ENCODE results near the gene NOM1. TPM values are rescaled to one million over a fixed set of nuclear protein-coding genes. Genes with fewer than 3 reads are reported as not detected.

NOM1 gene
- 23.0 and 29.3 TPM in 2 replicates for total RNA-seq

DNA sequence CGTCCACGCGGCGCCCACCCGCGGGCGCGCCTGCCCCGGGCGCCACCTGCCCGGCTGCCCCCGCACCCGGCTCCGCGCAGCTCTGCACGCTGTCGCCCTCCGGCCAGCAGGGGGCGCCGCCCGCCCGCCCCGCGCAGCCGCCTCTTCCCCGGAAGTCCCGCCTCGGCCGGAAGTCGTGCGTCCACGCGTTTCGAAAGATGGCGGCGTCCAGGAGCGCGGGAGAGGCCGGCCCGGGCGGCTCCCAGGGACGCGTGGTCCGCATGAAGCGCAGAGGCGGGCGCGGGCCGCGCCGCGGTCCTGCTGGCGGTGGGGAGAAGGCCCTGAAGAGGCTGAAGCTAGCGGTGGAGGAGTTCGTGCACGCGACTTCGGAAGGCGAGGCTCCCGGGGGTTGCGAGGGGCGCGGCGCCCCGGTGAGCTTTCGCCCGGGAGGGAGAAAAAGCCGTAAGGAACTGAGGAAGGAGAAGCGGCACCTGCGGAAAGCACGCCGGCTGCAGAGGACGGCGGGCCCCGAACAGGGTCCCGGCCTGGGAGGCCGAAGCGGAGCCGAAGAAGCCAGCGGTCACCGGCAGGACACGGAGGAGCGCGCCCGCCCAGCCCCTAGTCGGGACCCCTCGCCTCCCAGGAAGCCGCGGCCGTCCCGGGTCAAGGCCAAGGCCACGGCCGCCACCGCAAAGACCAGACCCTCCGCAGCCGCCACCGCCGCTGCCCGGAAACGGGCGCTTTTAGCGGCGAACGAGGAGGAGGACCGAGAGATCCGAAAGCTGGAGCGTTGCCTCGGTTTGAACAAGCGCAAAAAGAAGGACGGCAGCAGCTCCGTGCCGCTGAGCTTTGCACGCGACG is at the start of gene NOM1:
Gene NOM1 (plus strand): TSS at position 172 of the 840 bp plus-strand sequence. CDS start 26 bp downstream, at position 198.

GRCh38 chr7:157010588-157011332 is 61.2 kb downstream of the NOM1 start, which contains the start of gene MNX1:
Gene MNX1 (minus strand): TSS chr7:157010663. CDS start chr7:157010350, 313 bp downstream.

Other genes with a start within 250 kb of the NOM1 start
- gene LMBR1, start 56.5 kb upstream of the NOM1 start, total RNA-seq = 91.1 and 141 TPM in 2 replicates
- gene MNX1, start 61.0 kb downstream of the NOM1 start, total RNA-seq = not detected in 2 replicates
- 64.1 and 101 TPM in 2 replicates for gene UBE3C, start 189.2 kb downstream of the NOM1 start, total RNA-seq

All from bladder microvascular endothelial cell (primary cell).